Kidney (tissue), 14 donors: ENCODE results near the gene CRABP2. TPM values are rescaled to one million over a fixed set of nuclear protein-coding genes. Genes with fewer than 3 reads are reported as not detected.
A peak's percentile ranks its signal among the peaks of the same experiment; 100 is the strongest.

Experiments used
- DNase-seq, 5 donors: peaks; one replicate each; pipeline ENCODE4 v3.0.0-alpha.2; 2013 to 2020
- FAIRE-seq: peaks from 2 replicates; lab custom pipeline; 2012; peaks lifted over from hg19 to GRCh38; lab: Jason Lieb, UNC
- H3K27ac ChIP-seq, 2 donors: one replicate each; pipeline ENCODE4 v1.7.0; 2013; ENCODE audit warnings: low read depth in 2 of 2, low read length in 2 of 2, inconsistent platforms in 1 of 2
- H3K27me3 ChIP-seq: one replicate; pipeline ENCODE4 v1.7.1; 2013; ENCODE audit warnings: low read length, inconsistent platforms; ENCODE audit not compliant: control insufficient read depth, insufficient read depth
- H3K36me3 ChIP-seq, 3 donors: one replicate each; pipeline versions ENCODE4 v1.7.0 to v1.7.1; 2013; ENCODE audit warnings: low read length in 3 of 3, control low read depth in 1 of 3, inconsistent platforms in 1 of 3; ENCODE audit not compliant: insufficient read depth in 3 of 3, control insufficient read depth in 2 of 3
- H3K4me1 ChIP-seq, 3 donors: one replicate each; pipeline versions ENCODE4 v1.7.0 to v1.7.1; 2013; ENCODE audit warnings: low read length in 3 of 3, inconsistent platforms in 1 of 3, low read depth in 1 of 3; ENCODE audit not compliant: control insufficient read depth in 2 of 3, insufficient read depth in 2 of 3
- H3K4me3 ChIP-seq, 3 donors: one replicate each; pipeline versions ENCODE4 v1.7.0 to v1.8.1; 2013; ENCODE audit warnings: low read length in 3 of 3, control low read depth in 1 of 3, inconsistent platforms in 1 of 3
- H3K9ac ChIP-seq, 3 donors: one replicate each; pipeline versions ENCODE4 v1.7.0 to v1.7.1; 2013; ENCODE audit warnings: low read length in 3 of 3, control low read depth in 1 of 3, inconsistent platforms in 1 of 3
- H3K9me3 ChIP-seq, 3 donors: one replicate each; pipeline versions ENCODE4 v1.7.0 to v1.7.1; 2013; ENCODE audit warnings: low read length in 3 of 3, control low read depth in 1 of 3, inconsistent platforms in 1 of 3; ENCODE audit not compliant: control insufficient read depth in 2 of 3, insufficient read depth in 1 of 3
- CTCF ChIP-seq: IDR thresholded peaks from 3 replicates; pipeline ENCODE4 v1.5.1; 2012; ENCODE audit warnings: mild to moderate bottlenecking, moderate library complexity, borderline replicate concordance; ENCODE audit not compliant: insufficient read depth; ENCODE audit errors: extremely low read depth
- intact Hi-C: fragments of 100-400 bp; cut with DNase I; formaldehyde crosslinking; loops from one replicate; pipeline ENCODE4 v1.11.1; 2022
- polyA plus RNA-seq: library from polyadenylated mRNA; stranded (reverse); fragments of 350-450 nt; fragmentation: Illumina TruSeq; extraction: RNeasy Lipid Tissue Mini Kit (QIAGEN cat#74804); gene quantifications from one replicate; pipeline ENCODE4 v1.2.3, GENCODE V29; 2014; ENCODE audit warnings: low read depth, low replicate concordance; ENCODE audit not compliant: insufficient read depth
- total RNA-seq: library from RNA; stranded (reverse); fragmentation: NEBNext Ultra II Directional; extraction: Animal tissue kit (Norgen Biotek cat#: 25700); gene quantifications from one replicate; pipeline ENCODE4 v1.2.1, GENCODE V29; 2021
- donor health status: control.
- donor health status: control.
- donor health status: control.
- donor health status: control.
- donor health status: control.
- donor health status: DM: yes; HTN: yes; CAD: no.
- donor health status: Normal renal cell carcinoma (clear cell type).

The CRABP2 gene
- total and polyA plus RNA-seq, 2 donors from 2014 or later, result 15.2 to 21.6 TPM

- Histone ChIP-seq H3K9me3 (no peaks in the 10 kb centered on the region), H3K27ac (peak overlapping the region in 1 of 2 donors; percentile 41), H3K9ac (peak overlapping the region in 1 of 3 donors; percentile 7), H3K4me3 (no peak overlapping the region), H3K36me3 (peaks cover 0 to 2% (median 0%) of the 10 kb centered on the region in 3 donors), H3K27me3 (no peaks in the 10 kb centered on the region), H3K4me1 (peaks cover 2 to 24% (median 8%) of the 10 kb centered on the region in 3 donors)
- intact Hi-C loops, result no loop called here
- no peak for TF ChIP-seq CTCF
- FAIRE-seq, result no peak
- DNase-seq, result peak in 2 of 5 donors; percentile 28 to 66
Measured at GRCh38 chr1:156668801-156669637, 36.4 kb downstream of the CRABP2 start.

GRCh38 chr1:156667968-156668709, 37.2 kb downstream of the CRABP2 start:
- intact Hi-C loops, result no loop called here
- peaks cover 0 to 2% (median 0%) of the 10 kb centered on the region in 3 donors for H3K36me3 ChIP-seq
- H3K27ac ChIP-seq, result peak overlapping the region; percentile 45 to 85
- H3K9me3 ChIP-seq, result no peaks in the 10 kb centered on the region
- no peak for TF ChIP-seq CTCF
- no peak for FAIRE-seq
- no peak overlapping the region for H3K4me3 ChIP-seq
- peak in 2 of 5 donors; percentile 16 to 48 for DNase-seq
- peaks cover 2 to 22% (median 12%) of the 10 kb centered on the region in 3 donors for H3K4me1 ChIP-seq
- peak overlapping the region in 1 of 3 donors; percentile 26 for H3K9ac ChIP-seq
- H3K27me3 ChIP-seq, result no peaks in the 10 kb centered on the region

GRCh38 chr1:156667610-156667967, 37.8 kb downstream of the CRABP2 start:
- FAIRE-seq (no peak), DNase-seq (peak in 1 of 5 donors; percentile 50)
- intact Hi-C loops, result no loop called here
- Histone ChIP-seq H3K4me1 (peaks cover 2 to 23% (median 12%) of the 10 kb centered on the region in 3 donors), H3K9ac (peak overlapping the region in 1 of 3 donors; percentile 26), H3K4me3 (no peak overlapping the region), H3K27me3 (no peaks in the 10 kb centered on the region), H3K27ac (peak overlapping the region; percentile 54 to 85), H3K36me3 (peaks cover 0 to 2% (median 0%) of the 10 kb centered on the region in 3 donors), H3K9me3 (no peaks in the 10 kb centered on the region)
- no peak for TF ChIP-seq CTCF
